Hippocampal formation (tissue), 2 donors: Measurements from ENCODE around the gene SULT1A1.
"Not testable (repeated sequence)": the region's sequence is repeated elsewhere in the genome, so short reads cannot be mapped to it uniquely, and the experiment has no call there.

Source experiments
- DNase-seq, 2 donors: peaks; one replicate each; lab custom pipeline; 2025; lab: John Stamatoyannopoulos, UW

The SULT1A1 gene

DNA sequence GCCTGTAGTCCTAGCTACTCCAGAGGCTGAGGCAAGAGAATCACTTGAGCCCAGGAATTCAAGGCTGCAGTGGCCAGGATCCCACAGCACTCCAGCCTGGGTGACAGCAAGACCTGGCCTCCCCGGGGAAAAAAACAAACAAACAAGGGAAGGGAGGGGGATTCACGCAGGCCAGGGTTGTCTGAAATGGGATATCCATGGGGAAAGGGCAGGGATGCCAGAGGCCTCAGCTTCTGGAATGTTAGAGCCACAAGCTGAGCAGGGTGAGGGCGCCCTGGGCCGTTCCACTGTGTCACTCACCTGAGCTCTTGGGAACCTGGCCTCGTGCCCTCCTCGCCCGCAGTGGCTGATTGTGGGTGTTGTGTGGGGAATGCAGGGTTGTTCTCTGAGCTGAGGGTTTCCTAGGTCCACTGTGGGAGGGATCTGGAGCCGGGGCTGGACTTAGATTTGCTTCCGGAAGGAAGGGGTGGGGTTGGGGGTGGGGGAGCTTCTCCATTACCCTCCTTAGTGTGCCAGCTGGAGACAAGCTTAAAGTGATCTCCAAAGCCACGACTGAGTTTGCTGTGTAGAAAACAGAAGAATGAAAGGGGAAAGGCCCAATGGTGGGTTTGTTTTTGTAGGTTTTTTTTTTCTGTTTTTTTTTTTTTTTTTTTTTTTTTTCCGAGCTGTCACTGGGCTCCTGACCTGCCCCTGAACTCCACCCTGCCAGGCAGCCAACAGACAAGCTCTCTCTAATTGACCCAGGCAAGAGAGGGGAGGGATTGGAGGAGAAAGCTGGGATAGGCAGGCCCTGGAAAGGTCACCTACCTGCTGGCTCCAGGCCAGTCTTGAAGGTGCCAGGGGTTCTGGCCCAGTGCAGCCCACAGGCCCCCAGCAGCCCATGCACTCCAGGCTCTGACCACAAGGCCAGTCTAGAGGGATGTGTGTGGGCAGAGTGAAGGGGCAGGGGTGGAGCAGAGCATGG, at the start of gene SULT1A1:
TSS of gene SULT1A1 (minus strand) at position 414 of the 964 bp plus-strand sequence. CDS start 1,189 bp downstream, outside the sequence.
- no peak for DNase-seq

GRCh38 chr16:28639959-28640358, 30.1 kb upstream of the SULT1A1 start:
- DNase-seq: not testable (repeated sequence)

DNA sequence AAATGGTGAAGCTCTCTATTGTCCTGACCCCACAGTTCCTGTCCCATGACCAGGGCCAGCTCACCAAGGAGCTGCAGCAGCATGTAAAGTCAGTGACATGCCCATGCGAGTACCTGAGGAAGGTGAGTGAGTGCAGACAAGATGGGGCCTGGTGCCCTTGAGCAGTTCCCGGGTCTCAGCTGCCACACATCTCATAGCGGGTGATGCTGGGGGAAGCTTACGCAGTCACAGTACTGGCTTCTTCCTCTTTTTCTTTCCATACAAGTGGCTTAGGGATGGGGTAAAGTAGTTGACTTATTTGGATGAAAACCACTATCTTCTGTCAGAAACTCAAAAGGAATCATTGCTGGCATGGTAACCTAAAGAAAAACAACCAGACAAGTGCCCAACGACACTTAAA, 28.5 kb upstream of the SULT1A1 start:
- DNase-seq: not testable (repeated sequence)

GRCh38 chr16:28637765-28638164, 27.9 kb upstream of the SULT1A1 start, which contains the start of gene NPIPB8:
Gene NPIPB8, plus strand, starts transcription at chr16:28638065. Its CDS starts 296 bp downstream, at chr16:28638361.
- DNase-seq: not testable (repeated sequence)

GRCh38 chr16:28636093-28636823, 26.4 kb upstream of the SULT1A1 start:
- DNase-seq: not testable (repeated sequence)

- DNase-seq: not testable (repeated sequence)
Measured at GRCh38 chr16:28630905-28631304, 21.1 kb upstream of the SULT1A1 start.

- no peak for DNase-seq
Measured at GRCh38 chr16:28623172-28623711, 13.4 kb upstream of the SULT1A1 start.

DNA sequence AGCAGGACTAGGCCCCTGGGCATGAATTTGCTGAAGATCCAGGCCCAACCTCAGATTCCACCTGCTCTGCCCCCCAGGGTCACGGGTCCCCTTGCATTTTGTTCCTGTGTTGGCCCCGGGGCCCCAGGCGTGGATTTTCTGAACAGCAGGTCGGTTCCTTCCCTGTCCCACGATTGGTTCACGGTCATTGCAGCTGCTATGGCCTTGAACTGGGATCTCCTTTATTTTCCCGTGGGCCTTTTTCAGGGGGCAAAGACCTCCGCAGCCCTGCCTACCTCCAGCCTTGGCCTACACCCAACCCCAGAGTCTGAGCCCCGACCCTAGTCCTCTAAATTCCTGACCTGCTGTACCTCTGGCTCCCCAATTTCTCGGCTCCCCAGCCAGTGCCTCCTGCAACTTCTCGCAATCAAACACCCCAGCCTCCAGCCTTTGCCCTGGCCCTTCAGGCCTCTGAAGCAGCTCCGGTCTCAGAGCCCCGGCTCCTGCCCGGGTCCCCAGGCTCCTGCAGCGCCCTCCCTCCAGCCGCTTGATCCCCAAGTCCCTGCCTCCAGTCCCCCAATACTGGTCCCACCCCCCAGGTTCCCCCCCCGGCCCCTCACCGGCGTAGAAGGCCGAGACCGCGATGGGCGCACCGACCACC, 12.8 kb upstream of the SULT1A1 start:
- not testable (repeated sequence) for DNase-seq

GRCh38 chr16:28621481-28622155, 11.8 kb upstream of the SULT1A1 start:
- no peak for DNase-seq

GRCh38 chr16:28620316-28620715, 10.5 kb upstream of the SULT1A1 start:
- DNase-seq: not testable (repeated sequence)

DNA sequence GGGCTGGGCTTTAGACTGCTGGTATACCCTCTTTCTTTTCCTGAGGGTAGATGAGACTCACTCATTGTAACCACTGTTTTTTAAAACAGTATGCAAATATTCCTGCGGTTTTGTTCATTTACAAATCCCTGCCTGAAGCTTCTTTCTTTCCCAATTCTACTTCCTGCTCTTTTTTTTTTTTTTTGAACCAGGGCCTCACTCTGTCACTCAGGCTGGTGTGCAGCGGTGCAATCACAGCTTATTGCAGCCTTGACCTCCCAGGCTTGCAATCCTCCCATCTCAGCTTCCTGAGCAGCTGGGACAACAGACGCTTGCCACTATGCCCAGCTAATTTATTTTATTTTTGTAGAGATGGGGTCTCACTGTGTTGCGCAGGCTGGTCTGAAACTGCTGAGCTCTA, 8.0 kb upstream of the SULT1A1 start:
- DNase-seq: no peak

DNA sequence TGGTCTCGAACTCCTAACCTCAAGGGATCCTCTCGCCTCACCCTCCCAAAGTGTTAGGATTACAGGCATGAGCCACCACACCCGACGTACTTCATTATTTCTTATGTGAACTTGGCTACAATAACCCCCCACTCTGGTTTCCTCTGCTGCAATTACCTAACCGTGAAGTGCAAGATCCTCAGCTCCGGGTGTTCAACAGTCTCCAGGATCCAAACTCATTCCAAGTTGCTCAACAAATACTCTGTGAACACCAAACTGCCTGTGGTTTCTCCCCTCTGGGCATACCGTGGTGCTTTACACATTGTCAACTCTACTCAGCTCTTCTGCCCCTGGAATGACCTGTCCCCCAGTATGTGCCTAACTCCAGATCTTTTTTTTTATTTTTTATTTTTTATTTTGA, 6.8 kb upstream of the SULT1A1 start:
- no peak for DNase-seq

- DNase-seq: not testable (repeated sequence)
Measured at GRCh38 chr16:28616224-28616577, 6.4 kb upstream of the SULT1A1 start.

GRCh38 chr16:28615486-28616223, 5.8 kb upstream of the SULT1A1 start:
- DNase-seq: peak in 1 of 2 donors; percentile 11

- not testable (repeated sequence) for DNase-seq
Measured at GRCh38 chr16:28614561-28614960, 4.7 kb upstream of the SULT1A1 start.

DNA sequence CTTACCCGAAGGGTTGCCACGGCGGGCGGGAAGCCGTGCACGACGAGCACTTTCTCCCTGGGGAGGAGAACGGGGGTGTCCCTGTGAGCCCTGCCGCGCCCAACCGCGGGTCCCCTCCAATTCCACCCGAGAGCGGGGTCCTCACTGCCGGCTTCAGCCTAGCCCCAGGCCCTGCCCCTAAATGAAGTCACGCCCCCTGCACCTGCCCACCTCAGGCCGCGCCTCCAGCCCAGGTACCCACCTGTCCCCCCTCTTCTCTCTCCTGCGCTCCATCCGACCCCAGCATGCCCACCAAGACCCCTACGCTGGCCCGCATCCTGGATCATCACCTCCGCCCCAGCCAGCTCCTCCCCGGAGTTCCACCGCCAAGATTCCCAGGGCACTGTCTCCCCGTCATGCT, 4.1 kb upstream of the SULT1A1 start:
- DNase-seq: not testable (repeated sequence)

GRCh38 chr16:28612359-28613280, 2.8 kb upstream of the SULT1A1 start:
- DNase-seq: not testable (repeated sequence)

DNA sequence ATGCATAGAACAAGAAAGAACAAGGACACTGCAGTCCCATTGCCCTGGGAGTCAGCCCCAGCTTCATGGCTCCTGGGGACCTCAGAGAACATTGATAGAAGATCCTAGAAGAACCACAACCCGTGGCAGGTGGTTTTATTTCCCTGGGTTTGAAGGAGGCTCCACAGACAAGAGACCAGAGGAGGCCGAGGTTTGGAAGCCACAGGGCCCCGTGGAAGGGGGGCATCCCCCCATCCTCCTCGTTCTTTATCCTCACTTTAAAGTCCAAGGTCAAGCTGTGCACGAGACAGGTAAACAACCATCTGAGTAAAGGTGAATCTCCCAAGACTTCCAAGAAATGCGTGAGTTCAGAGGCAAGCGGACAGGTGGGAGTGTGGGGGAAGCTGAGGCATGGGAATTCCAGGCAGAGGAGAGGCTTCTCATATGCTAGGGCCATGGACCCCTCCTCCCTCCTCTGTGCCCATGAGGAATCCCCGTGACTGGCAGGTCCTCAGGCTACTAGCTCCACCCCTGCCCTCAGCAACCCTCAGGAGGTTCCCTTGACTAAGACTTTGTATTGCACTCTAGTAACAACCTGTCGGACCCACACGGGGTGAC, 849 bp upstream of the SULT1A1 start:
- DNase-seq: no peak
